HG03575 (cell line): ENCODE results near the gene TMC2.
"Not testable (repeated sequence)": the region's sequence is repeated elsewhere in the genome, so short reads cannot be mapped to it uniquely, and the experiment has no call there.

Experiments
- ATAC-seq: cut with Tn5 transposase; IDR thresholded peaks from one replicate; pipeline ENCODE4 v1.9.1; 2021; ENCODE audit not compliant: unreplicated experiment, insufficient number of reproducible peaks, low FRiP score; ENCODE audit errors: extremely low read depth

The TMC2 gene, protein sequence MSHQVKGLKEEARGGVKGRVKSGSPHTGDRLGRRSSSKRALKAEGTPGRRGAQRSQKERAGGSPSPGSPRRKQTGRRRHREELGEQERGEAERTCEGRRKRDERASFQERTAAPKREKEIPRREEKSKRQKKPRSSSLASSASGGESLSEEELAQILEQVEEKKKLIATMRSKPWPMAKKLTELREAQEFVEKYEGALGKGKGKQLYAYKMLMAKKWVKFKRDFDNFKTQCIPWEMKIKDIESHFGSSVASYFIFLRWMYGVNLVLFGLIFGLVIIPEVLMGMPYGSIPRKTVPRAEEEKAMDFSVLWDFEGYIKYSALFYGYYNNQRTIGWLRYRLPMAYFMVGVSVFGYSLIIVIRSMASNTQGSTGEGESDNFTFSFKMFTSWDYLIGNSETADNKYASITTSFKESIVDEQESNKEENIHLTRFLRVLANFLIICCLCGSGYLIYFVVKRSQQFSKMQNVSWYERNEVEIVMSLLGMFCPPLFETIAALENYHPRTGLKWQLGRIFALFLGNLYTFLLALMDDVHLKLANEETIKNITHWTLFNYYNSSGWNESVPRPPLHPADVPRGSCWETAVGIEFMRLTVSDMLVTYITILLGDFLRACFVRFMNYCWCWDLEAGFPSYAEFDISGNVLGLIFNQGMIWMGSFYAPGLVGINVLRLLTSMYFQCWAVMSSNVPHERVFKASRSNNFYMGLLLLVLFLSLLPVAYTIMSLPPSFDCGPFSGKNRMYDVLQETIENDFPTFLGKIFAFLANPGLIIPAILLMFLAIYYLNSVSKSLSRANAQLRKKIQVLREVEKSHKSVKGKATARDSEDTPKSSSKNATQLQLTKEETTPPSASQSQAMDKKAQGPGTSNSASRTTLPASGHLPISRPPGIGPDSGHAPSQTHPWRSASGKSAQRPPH

DNA sequence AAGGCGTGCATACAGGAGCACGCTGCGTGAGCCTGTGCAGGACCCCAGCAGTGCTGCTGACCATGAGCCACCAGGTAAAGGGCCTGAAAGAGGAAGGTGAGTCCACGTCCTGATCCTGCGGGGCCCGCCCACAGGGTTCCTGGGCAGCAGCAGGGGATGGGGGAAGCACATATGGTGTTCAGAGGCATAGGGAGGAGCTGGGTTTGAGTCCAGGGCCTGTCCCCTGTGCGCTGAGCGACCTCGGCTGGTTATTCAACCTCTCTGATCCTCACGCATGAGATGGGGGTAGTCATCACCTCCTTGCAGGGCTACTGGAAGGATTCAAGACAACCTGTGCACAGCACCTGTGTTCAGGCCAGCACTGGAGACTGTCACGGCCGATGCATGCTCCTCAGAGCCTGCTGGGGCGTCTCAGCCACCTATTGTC is at the start of gene TMC2:
TMC2 (plus strand) TSS at position 14 of the 427 bp plus-strand sequence; CDS start at position 63, 49 bp downstream.
- ATAC-seq: no peak

DNA sequence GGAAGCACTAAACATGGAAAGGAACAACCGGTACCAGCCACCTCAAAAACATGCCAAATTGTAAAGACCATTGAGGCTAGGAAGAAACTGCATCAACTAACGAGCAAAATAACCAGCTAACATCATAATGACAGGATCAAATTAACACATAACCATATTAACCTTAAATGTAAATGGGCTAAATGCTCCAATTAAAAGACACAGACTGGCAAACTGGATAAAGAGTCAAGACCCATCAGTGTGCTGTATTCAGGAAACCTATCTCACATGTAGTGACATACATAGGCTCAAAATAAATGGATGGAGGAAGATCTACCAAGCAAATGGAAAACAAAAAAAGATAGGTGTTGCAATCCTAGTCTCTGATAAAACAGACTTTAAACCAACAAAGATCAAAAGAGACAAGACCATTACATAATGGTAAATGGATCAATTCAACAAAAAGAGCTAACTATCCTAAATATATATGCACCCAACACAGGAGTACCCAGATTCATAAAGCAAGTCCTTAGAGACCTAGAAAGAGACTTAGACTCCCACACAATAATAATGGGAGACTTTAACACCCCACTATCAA is 33.5 kb upstream of the TMC2 start:
- not testable (repeated sequence) for ATAC-seq

DNA sequence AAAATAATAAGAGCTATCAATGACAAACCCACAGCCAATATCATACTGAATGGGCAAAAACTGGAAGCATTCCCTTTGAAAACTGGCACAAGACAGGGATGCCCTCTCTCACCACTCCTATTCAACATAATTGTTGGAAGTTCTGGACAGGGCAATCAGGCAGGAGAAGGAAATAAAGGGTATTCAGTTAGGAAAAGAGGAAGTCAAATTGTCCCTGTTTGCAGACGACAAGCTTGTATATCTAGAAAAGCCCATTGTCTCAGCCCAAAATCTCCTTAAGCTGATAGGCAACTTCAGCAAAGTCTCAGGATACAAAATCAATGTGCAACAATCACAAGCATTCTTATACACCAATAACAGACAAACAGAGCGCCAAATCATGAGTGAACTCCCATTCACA is 31.6 kb upstream of the TMC2 start:
- not testable (repeated sequence) for ATAC-seq

DNA sequence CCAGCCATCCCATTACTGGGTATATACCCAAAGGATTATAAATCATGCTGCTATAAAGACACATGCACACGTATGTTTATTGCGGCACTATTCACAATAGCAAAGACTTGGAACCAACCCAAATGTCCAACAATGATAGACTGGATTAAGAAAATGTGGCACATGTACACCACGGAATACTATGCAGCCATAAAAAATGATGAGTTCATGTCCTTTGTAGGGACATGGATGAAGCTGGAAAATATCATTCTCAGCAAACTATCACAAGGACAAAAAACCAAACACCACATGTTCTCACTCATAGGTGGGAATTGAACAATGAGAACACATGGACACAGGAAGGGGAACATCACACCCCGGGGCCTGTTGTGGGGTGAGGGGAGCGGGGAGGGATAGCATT is 29.9 kb upstream of the TMC2 start:
- ATAC-seq: not testable (repeated sequence)

DNA sequence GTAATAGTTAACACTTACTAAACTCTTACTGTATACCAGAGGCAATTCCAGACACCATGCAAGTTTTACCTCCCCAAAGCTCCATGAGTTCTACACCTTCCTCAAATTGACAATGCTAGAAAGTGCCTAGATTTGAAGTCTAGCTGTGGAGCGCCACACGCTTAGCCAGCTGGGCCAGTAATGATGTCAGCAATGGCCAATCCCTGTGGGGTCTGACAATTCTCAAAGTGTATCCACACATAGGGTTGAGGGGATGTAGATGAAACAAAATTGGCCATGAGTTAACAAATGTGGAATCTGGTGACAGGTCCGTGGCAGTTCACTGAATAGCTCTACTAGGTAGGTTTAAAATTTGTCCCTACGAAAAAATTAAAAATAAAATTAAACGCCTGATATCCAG is 28.9 kb upstream of the TMC2 start:
- no peak for ATAC-seq

DNA sequence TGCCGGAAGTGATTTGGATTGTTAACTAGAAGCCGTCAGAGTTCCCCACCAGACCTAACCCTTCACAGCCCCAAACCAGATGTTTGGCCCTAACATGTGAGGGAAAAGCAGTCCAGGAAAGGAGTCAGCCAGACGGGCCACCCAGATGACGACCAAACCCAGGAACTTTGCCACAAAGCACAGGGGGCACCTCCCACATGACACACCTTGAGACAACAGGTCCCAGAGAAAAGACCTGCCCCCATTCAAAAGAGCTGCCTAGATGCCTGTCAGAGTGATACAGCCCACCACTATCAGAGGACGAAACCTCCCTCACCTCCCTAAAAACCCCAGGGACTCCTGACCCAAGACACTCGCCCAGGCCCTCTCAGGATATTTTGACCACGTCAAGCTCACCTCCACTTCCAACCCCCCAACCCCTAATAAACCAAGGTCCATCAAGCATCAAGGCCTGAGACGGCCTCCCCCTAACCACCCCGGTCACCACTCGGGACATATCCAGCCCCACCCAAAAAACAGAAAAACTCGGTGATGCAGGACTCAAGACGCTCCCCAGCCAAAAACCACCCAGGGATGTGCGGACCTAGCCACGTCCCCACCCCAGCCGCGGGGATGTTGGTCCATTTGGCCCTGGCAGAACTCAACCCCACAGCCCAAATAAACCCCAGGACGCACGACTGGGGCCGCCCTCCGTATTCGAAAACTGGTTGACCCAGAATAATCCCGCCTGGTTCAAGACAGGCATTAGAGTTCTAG is 28.3 kb upstream of the TMC2 start:
- ATAC-seq: no peak

DNA sequence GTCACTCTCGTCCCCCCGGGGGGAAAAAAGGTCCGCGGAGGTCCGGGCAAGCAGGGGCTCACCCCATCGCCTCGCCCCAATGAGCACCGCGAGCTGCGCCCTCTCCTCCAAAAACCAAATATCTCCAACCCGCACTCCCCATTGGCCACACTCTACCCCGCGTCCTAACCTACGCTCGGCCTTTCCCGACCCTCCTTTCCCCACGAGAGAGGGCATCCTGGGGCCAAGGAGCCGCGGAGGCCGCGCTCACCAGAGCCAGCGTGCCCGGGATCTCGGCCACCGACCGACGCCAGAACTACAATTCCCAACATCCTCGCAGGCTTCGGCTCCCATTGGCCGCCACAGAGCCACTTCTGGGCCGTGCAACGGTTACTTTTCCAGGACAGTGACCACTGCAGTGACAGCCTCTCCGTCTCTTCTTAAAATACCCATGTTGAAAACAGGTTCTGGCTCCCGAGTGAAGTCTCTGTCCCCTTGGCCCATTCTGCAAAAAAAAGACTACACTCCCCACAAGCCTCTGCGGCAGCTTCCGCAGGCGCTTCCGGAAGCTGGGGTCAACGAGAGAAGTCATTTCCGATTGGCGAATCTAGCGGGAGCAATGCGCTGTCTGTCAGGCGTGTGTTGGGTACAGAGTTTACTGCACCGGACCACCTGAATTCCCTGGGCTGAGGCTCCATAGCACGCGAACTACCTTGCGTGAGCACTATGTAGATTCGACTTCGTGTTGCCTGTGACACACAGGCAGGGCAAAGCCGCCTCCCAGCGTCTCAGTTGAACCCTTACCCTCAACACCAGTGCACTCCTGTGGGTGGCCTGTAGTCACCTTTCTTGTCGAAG is 27.5 kb upstream of the TMC2 start, which contains the start of gene ZNF343:
ZNF343 (minus strand) TSS at position 285 of the 837 bp plus-strand sequence. CDS start 15,020 bp downstream, outside the sequence.
- ATAC-seq: peak; percentile 65

DNA sequence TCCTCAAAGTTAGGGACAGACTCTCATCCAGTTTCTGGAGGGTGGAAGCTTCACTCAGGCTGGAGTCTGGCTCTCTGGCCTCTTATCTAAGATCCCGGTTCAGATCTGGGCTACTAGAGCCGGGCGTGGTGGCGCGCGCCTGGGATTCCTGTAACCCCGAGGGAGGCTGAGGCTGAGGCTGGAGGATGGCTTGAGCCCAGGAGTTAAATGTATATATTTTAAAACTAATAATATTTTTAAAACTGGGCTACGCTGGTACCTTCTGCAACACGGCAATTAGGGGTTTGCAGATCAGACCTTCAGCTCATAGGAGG is 26.9 kb upstream of the TMC2 start:
- ATAC-seq: no peak

DNA sequence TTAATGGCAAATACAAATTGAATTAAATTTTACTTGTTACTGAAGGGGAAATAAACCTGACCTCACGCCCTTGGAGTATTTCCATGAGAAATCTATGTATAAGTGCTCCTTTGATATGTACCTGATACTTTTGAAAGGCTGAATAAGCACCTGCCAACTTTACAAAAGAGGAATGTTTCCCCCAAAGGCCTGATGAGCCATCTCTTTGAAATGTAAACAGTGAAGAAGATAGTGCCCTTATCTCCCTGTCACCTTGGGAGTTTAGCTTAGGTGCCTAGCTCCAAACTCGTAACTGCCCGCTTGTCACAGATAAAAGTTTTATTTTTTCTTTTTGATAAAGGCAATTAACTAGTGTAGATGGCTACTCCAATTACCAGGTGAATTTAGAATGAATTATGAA is 26.6 kb upstream of the TMC2 start:
- no peak for ATAC-seq

DNA sequence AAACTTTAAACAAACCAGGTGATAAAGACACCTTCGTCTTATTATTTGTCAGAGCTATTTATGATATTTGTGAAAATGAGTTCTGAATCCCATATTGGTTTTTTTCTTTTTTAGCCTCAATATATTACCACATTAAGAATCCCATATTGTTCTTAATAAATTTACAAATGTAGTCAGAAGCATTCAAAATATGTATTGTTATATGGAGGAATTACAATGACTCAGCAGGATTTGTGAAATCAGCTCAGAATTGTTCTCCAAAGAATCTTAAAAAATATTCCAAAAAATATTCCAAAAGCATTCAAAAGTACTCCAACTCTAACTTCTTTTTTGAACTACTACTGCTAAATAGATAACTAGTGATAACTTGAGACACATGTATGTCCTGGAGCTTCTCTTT is 21.2 kb upstream of the TMC2 start:
- ATAC-seq: no peak

DNA sequence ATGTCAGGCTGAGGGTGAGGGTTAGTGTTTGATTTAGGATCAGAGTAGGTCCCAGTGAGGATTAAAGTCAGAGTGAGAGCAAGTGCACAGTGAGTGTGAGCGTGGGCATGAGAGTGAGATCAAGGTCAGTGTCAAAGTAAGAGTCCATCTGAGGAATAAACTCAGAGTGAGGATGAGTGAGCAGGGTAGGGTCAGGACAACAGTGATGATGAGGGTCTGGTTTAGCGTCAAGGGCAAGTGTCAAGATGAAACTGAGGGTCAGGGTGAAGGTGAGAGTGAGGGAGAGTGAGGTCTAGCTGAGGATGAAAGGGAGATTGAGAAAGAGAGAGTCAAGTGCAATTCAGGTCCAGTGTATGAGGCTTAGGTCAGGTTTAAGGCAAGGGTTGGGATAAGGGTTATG is 20.0 kb upstream of the TMC2 start:
- no peak for ATAC-seq

DNA sequence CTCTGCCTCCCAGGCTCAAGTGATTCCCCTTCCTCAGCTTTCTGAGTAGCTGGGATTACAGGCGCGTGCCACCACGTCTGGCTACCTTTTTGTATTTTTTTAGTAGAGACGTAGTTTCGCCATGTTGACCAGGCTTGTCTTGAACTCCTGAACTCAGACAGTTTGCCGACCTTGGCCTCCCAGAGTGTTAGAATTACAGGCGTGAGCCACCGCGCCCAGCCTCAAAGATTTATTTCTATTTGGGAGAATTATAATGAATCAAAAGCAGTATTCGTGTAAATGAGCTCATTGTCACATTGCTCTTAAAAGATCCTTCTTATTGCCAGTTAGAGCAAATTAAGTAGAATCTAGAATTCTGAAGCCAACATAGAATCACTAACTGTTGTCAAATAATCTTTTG is 18.3 kb upstream of the TMC2 start:
- no peak for ATAC-seq

DNA sequence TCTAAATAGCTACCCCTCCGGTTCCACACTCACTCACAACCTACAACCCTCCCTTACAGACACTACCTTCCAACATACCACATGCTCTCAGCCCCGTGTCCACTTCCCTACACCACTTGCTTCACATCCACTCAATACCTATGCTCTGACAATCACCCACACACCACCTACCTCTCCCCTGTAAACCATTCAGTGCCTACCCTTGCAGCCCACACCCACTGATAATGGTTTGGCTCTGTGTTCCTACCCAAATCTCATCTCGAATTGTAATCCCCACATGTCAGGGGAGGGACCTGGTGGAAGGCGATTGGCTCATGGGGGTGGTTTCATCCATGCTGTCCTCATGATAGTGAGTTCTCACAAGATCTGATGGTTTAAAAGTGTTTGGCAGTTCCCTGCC is 17.8 kb upstream of the TMC2 start:
- ATAC-seq: no peak

DNA sequence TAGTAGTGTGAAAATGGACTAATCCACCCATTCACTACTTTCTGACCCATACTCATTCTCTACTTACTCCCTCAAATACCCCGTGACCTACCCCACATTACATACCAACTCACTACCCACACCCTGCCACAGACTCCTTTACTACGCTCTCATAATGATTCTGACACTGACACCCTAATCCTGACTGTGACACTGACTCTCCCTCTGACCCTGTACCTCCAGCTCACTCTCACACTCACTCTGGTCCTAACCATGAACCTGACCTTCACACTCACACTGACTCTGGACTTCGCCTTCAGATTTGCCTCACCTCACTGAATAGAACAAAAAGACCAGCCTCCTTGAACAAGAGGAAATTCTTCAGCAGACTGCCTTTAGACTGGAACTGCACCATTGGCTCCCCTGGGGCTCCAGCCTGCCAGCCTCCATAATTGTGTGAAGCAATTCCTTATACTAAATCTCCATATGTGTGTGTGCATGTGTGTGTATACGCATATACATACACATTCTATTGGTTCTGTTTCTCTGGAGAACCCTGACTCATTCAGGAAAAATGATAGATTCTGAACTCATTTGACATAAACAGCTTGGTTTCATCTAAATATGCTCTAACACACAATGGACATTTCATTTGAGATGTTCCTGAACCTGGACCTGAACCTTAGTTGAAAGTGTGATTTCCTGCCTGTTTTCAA is 17.1 kb upstream of the TMC2 start:
- no peak for ATAC-seq

DNA sequence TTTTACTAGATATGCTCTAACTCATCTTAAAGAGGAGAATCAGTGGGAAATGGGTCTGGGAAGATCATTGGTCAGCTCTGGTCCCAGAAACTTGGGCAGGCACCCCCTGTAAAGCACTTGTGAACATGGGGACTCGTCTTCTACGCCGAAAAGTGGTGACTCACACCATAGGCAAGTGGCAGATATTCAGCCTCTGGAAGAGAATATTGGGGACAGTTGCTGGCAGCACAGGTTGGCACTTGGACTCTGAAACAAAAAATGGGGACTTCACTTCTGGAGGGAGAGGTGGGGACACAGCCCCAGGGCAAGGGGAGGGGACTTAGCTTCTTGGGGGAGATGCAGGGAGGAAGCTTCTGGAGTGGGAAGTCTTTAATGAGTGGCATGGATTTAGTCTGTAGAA is 15.8 kb upstream of the TMC2 start:
- no peak for ATAC-seq

DNA sequence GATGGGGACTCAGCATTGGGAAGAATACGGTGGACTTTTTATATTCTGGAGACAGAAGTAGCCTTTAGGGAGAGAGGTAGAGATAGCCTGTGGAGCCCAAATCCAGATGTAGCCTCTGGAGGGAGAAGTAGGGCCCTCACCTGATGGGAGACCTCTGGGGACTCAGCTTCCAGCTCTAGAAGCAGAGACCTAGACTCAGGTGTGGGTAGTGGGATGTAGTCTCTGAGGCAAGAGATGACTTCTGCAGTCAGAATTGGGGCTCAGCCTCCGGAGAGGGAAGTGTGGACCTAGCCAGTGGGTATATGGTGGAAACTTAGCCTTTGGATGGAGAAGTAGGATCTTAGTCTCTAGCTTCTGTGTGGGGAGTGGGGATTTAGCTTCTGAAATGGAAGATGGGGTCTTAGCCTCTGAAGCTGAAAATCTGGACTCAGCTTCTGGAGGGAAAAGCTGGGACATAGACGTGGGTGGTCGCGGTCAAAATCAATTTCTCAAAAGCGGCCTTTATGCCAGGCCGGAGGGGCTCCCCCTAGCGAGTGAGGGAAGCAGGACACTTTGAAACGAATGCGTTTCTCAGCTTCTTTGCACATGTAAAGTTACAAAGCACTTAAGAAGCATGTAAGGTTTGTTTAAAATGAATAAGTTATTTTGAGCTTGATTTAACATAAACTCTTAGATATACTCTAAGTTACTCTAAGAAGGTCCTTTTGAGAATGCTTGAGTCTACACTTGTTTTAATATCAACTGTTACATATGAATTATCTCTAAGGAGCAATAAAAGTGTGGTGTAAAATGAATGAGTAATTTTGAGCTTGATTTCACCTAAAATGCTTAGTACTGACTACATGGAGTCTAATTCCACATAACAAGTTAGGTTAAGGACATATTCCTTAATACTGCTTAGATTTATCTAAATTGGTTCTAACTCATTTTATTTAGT is 14.7 kb upstream of the TMC2 start:
- no peak for ATAC-seq
